Gastrocnemius medialis (tissue), 4 donors: ENCODE measurements around the gene IRS2.

ENCODE experiments used
- CTCF ChIP-seq, 5 experiments: fragments of 450-650 bp in 3 of 5; fragments of 200-600 bp in 2 of 5; sonication (generic) in 2 of 5; IDR thresholded peaks in 4 of 5; conservative IDR thresholded peaks in 1 of 5; 1 replicate in 4 of 5; 2 replicates in 1 of 5; pipeline ENCODE4 v1.5.1; 2016 to 2019; ENCODE audit warnings: antibody characterized with exemption in 5 of 5, mild to moderate bottlenecking in 3 of 5, moderate library complexity in 3 of 5
- POLR2A ChIP-seq, 2 donors: fragments of 450-650 bp; IDR thresholded peaks; one replicate each; pipeline ENCODE4 v1.6.1; 2017; ENCODE audit warnings: antibody characterized with exemption in 2 of 2, mild to moderate bottlenecking in 2 of 2, moderate library complexity in 2 of 2

- no peak for TF ChIP-seq CTCF (IDR thresholded peaks at IDR 0.05 in 4 of 5, conservative IDR thresholded peaks at IDR 0.05 in 1 of 5)
- TF ChIP-seq POLR2A (IDR thresholded peaks at IDR 0.05): no peak
Measured at GRCh38 chr13:109783815-109784589, 2.4 kb downstream of the IRS2 start.
